ENCODE results near the gene ST6GALNAC4.

Gene ST6GALNAC4

GRCh38 chr9:127878001-127878651, 38.7 kb downstream of the ST6GALNAC4 start:
- TF ChIP-seq CTCF (IDR thresholded peaks at IDR 0.05; ENCODE audit: unreplicated experiment in 3 of 3), result no peak
- Mint-ChIP-seq H3K4me1 (peaks cover 25% of the 10 kb centered on the region), H3K9me3 (no peaks in the 10 kb centered on the region), H3K27me3 (ENCODE audit: low read depth) (no peaks in the 10 kb centered on the region), H3K36me3 (ENCODE audit: low read depth) (peaks cover 3% of the 10 kb centered on the region), H3K27ac (peak overlapping the region; percentile 63 to 81 (median 65)), H3K4me3 (peak overlapping the region; percentile 85 to 92 (median 87))

GRCh38 chr9:127877566-127877998, 39.3 kb downstream of the ST6GALNAC4 start, which contains the start of gene AK1:
AK1 (minus strand) TSS chr9:127877675; CDS start chr9:127874617, 3,058 bp downstream.
- Mint-ChIP-seq H3K27me3 (ENCODE audit: low read depth) (no peaks in the 10 kb centered on the region), H3K4me1 (peaks cover 25% of the 10 kb centered on the region), H3K9me3 (no peaks in the 10 kb centered on the region), H3K27ac (peak within 1 kb of the TSS; percentile 65 to 81 (median 66)), H3K4me3 (peak within 1 kb of the TSS; percentile 85 to 94 (median 90)), H3K36me3 (ENCODE audit: low read depth) (peaks cover 3% of the 10 kb centered on the region)
- TF ChIP-seq CTCF (IDR thresholded peaks at IDR 0.05; ENCODE audit: unreplicated experiment in 3 of 3), result no peak

- Mint-ChIP-seq H3K4me3 (peak overlapping the region; percentile 82 to 94 (median 90)), H3K4me1 (peaks cover 25% of the 10 kb centered on the region), H3K27ac (peak overlapping the region; percentile 45 to 68 (median 66)), H3K27me3 (ENCODE audit: low read depth) (no peaks in the 10 kb centered on the region), H3K36me3 (ENCODE audit: low read depth) (peaks cover 3% of the 10 kb centered on the region), H3K9me3 (no peaks in the 10 kb centered on the region)
- TF ChIP-seq CTCF (IDR thresholded peaks at IDR 0.05; ENCODE audit: unreplicated experiment in 3 of 3), result no peak
These were observed 39.9 kb downstream of the ST6GALNAC4 start for GRCh38 chr9:127876764-127877562.

- peak overlapping the region; percentile 82 to 94 (median 90) for H3K4me3 Mint-ChIP-seq
These were observed 40.6 kb downstream of the ST6GALNAC4 start for GRCh38 chr9:127876026-127876763.

More at GRCh38 chr9:127876026-127876763, 40.6 kb downstream of the ST6GALNAC4 start:
- no peak for TF ChIP-seq CTCF (IDR thresholded peaks at IDR 0.05; ENCODE audit: unreplicated experiment in 3 of 3)
- Mint-ChIP-seq H3K27ac (peak overlapping the region; percentile 81 to 92 (median 90)), H3K4me1 (peaks cover 25% of the 10 kb centered on the region), H3K36me3 (ENCODE audit: low read depth) (peaks cover 8% of the 10 kb centered on the region), H3K9me3 (no peaks in the 10 kb centered on the region), H3K27me3 (ENCODE audit: low read depth) (no peaks in the 10 kb centered on the region)
